Hair follicular keratinocyte (primary cell): ENCODE data around the gene SORL1. TPM values are rescaled to one million over a fixed set of nuclear protein-coding genes. Genes with fewer than 3 reads are reported as not detected.

Experiments
- total RNA-seq: library from RNA; depleted of rRNA; stranded (reverse); fragments of >200 nt; gene quantifications from 2 replicates; pipeline ENCODE4 v1.2.3, GENCODE V29; 2015

SORL1 gene
- 90.0 and 154 TPM in 2 replicates for total RNA-seq

GRCh38 chr11:121451986-121452608 lies at the start of gene SORL1:
Gene SORL1 (plus strand): TSS chr11:121452314. CDS start chr11:121452332, 18 bp downstream.

GRCh38 chr11:121452609-121453150 lies 566 bp downstream of the SORL1 start, which contains the start of gene SORL1-AS1:
Gene SORL1-AS1 (minus strand): TSS chr11:121452967.

Other genes with a start within 250 kb of the SORL1 start
- 51.5 and 85.9 TPM in 2 replicates for gene SC5D, start 159.5 kb upstream of the SORL1 start, total RNA-seq